ENCODE data around the gene ENOX1. TPM values are rescaled to one million over a fixed set of nuclear protein-coding genes. Genes with fewer than 3 reads are reported as not detected.

Gene ENOX1
- total and polyA plus RNA-seq, 2 of the 13 experiments (the other 11 are each of a cell fraction or from before 2014, with no cell fraction given): not detected

GRCh38 chr13:43369319-43369718 is 417.5 kb downstream of the ENOX1 start:
- Histone ChIP-seq H2AFZ (ENCODE audit: low read length) (no peak overlapping the region), H3K27ac (ENCODE audit: extremely low read length, insufficient read depth, low read length) (no peak overlapping the region), H3K4me2 (ENCODE audit: low read depth, low read length) (no peak overlapping the region), H3K36me3 (replicated peaks in 1 of 2; ENCODE audit: control insufficient read depth in 1 of 2, insufficient read depth in 2 of 2, low read length in 2 of 2) (no peaks in the 10 kb centered on the region), H3K9ac (ENCODE audit: insufficient read depth, low read depth, low read length) (no peak overlapping the region), H3K4me3 (replicated peaks in 1 of 3; ENCODE audit: insufficient read depth in 1 of 3, low read depth in 2 of 3, low read length in 3 of 3) (no peak overlapping the region), H3K4me1 (ENCODE audit: insufficient read depth, low read length) (no peaks in the 10 kb centered on the region), H3K79me2 (ENCODE audit: insufficient read depth, low read length) (no peaks in the 10 kb centered on the region), H3K27me3 (ENCODE audit: control insufficient read depth in 1 of 2, insufficient read depth in 2 of 2, low read length in 2 of 2) (no peaks in the 10 kb centered on the region), H4K20me1 (ENCODE audit: insufficient read depth, low read length) (no peaks in the 10 kb centered on the region), H3K9me3 (ENCODE audit: low read length) (no peaks in the 10 kb centered on the region)
- no peak for ATAC-seq
- POLR2A ChIA-PET: no interaction called here
- in situ Hi-C loops (cut with HindIII; ENCODE audit: extremely low pct_ligation_motif_present, low pct_unique_long_range_greater_than_20kb) (no loop called here), intact Hi-C loops (cut with micrococcal nuclease; ENCODE audit: unreplicated experiment) (no loop called here)
- no peak for DNase-seq (ENCODE audit: low spot score)
- TF ChIP-seq KAT7 (CRISPR knock-in tag; IDR thresholded peaks at IDR 0.05; ENCODE audit: borderline replicate concordance) (no peak), ZNF234 (CRISPR knock-in tag; conservative IDR thresholded peaks at IDR 0.05) (no peak), HOXA5 (CRISPR knock-in tag; IDR thresholded peaks at IDR 0.05) (no peak), ZNF20 (CRISPR knock-in tag; IDR thresholded peaks at IDR 0.05) (no peak), HNRNPK (IDR thresholded peaks at IDR 0.05; ENCODE audit: low read depth, low read length, poor library complexity, severe bottlenecking) (no peak), GPN1 (CRISPR knock-in tag; IDR thresholded peaks at IDR 0.05; ENCODE audit: borderline replicate concordance) (no peak), XRCC5 (optimal IDR thresholded peaks at IDR 0.05; ENCODE audit: low read length) (no peak)
- TF ChIP-seq, protein P1, sequence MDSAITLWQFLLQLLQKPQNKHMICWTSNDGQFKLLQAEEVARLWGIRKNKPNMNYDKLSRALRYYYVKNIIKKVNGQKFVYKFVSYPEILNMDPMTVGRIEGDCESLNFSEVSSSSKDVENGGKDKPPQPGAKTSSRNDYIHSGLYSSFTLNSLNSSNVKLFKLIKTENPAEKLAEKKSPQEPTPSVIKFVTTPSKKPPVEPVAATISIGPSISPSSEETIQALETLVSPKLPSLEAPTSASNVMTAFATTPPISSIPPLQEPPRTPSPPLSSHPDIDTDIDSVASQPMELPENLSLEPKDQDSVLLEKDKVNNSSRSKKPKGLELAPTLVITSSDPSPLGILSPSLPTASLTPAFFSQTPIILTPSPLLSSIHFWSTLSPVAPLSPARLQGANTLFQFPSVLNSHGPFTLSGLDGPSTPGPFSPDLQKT (CRISPR knock-in tag; IDR thresholded peaks at IDR 0.05; ENCODE audit: borderline replicate concordance): no peak
- no peak for FAIRE-seq
- CTCF ChIA-PET (ENCODE audit: low intra/inter-chr PET ratio, low total read pairs): no interaction called here
- no TSS peak for BruUV-seq (replicated peaks)
- 44% methylated on average over 4 of the region's 4 CpGs for WGBS (ENCODE audit: low lambda C conversion rate)

- H3K27ac ChIP-seq (ENCODE audit: extremely low read length, insufficient read depth, low read length): no peak overlapping the region
- WGBS (ENCODE audit: low lambda C conversion rate): 0% methylated on average over 3 of the region's 3 CpGs
- H3K27me3 ChIP-seq (ENCODE audit: control insufficient read depth in 1 of 2, insufficient read depth in 2 of 2, low read length in 2 of 2): no peaks in the 10 kb centered on the region
- no peak overlapping the region for H3K4me2 ChIP-seq (ENCODE audit: low read depth, low read length)
- ChIA-PET CTCF (ENCODE audit: low intra/inter-chr PET ratio, low total read pairs) (no interaction called here), POLR2A (no interaction called here)
- ATAC-seq (no peak), DNase-seq (ENCODE audit: low spot score) (no peak), FAIRE-seq (no peak)
- no peaks in the 10 kb centered on the region for H3K79me2 ChIP-seq (ENCODE audit: insufficient read depth, low read length)
- H3K4me3 ChIP-seq (replicated peaks in 1 of 3; ENCODE audit: insufficient read depth in 1 of 3, low read depth in 2 of 3, low read length in 3 of 3): no peak overlapping the region
- in situ Hi-C loops (cut with HindIII; ENCODE audit: extremely low pct_ligation_motif_present, low pct_unique_long_range_greater_than_20kb) (no loop called here), intact Hi-C loops (cut with micrococcal nuclease; ENCODE audit: unreplicated experiment) (no loop called here)
- H2AFZ ChIP-seq (ENCODE audit: low read length): no peak overlapping the region
- H4K20me1 ChIP-seq (ENCODE audit: insufficient read depth, low read length): no peaks in the 10 kb centered on the region
- no peak overlapping the region for H3K9ac ChIP-seq (ENCODE audit: insufficient read depth, low read depth, low read length)
- no peaks in the 10 kb centered on the region for H3K4me1 ChIP-seq (ENCODE audit: insufficient read depth, low read length)
- BruUV-seq (replicated peaks): no TSS peak
- H3K9me3 ChIP-seq (ENCODE audit: low read length): no peaks in the 10 kb centered on the region
- no peaks in the 10 kb centered on the region for H3K36me3 ChIP-seq (replicated peaks in 1 of 2; ENCODE audit: control insufficient read depth in 1 of 2, insufficient read depth in 2 of 2, low read length in 2 of 2)
- TF ChIP-seq, protein P2, sequence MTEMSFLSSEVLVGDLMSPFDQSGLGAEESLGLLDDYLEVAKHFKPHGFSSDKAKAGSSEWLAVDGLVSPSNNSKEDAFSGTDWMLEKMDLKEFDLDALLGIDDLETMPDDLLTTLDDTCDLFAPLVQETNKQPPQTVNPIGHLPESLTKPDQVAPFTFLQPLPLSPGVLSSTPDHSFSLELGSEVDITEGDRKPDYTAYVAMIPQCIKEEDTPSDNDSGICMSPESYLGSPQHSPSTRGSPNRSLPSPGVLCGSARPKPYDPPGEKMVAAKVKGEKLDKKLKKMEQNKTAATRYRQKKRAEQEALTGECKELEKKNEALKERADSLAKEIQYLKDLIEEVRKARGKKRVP (CRISPR knock-in tag; IDR thresholded peaks at IDR 0.05): no peak
- TF ChIP-seq MYPOP (CRISPR knock-in tag; IDR thresholded peaks at IDR 0.05) (no peak), HNRNPLL (IDR thresholded peaks at IDR 0.05; ENCODE audit: low read depth, low read length, poor library complexity, severe bottlenecking) (no peak), NRL (CRISPR knock-in tag; IDR thresholded peaks at IDR 0.05; ENCODE audit: borderline replicate concordance) (no peak), HOXA7 (CRISPR knock-in tag; IDR thresholded peaks at IDR 0.05) (no peak)
These were observed 418.8 kb downstream of the ENOX1 start for GRCh38 chr13:43368003-43368402.

Measured in HepG2 (cell line).